Ovary (tissue), 3 donors: ENCODE data around the gene CD86.

Experiments
- CTCF ChIP-seq, 3 donors: fragments of 450-650 bp in 2 of 3; fragments of 200-600 bp in 1 of 3; IDR thresholded peaks; one replicate each; pipeline versions ENCODE4 v1.5.1 to v1.8.0; 2016 to 2022; ENCODE audit warnings: antibody characterized with exemption in 3 of 3, mild to moderate bottlenecking in 1 of 3
- EP300 ChIP-seq: sonication (generic); formaldehyde crosslinking; IDR thresholded peaks from one replicate; pipeline ENCODE4 v1.6.1; 2017; ENCODE audit warnings: antibody characterized with exemption
- POLR2A ChIP-seq: fragments of 450-650 bp; IDR thresholded peaks from one replicate; pipeline ENCODE4 v1.6.1; 2017; ENCODE audit warnings: antibody characterized with exemption, mild to moderate bottlenecking, moderate library complexity
- donor health status: DM: no; HTN: no; CAD: no.

- TF ChIP-seq CTCF (IDR thresholded peaks at IDR 0.05) (no peak), POLR2A (no peak), EP300 (no peak)
Measured at GRCh38 chr3:122088531-122088930, 33.4 kb downstream of the CD86 start.
